ENCODE measurements around the gene CMIP.

CMIP gene

DNA sequence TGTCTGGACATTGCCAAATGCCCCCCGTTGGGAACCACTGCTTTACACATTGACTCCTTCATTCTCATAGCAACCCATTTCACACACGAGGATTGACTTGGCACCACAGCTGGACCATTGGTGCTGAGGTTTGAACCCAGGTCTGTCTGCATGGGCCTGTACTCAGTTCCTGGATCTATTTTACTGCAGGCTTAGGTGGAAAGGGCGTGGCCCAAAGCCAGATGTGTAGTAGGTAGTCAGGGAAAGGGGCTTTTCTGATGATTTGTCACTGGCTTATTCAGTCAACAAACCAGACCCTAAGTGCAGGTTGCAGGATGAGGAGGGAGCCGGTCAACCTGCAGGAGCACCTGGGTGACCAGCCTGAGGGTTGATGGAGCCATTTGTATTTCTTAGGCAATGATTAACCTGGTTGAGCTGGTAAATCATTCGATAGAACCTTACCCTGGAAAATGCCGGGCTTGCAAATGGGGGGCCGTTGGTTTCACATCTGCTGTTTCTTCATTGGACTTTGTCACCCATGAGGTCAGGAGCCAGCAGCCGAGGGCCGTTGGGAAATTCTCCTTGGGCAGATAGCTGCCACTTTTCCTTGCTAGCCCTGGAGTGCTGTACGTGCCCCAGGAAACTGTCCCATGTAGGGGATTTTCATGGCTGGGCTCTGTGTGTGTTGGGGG is 104.4 kb downstream of the CMIP start:
- TF ChIP-seq, protein P1, sequence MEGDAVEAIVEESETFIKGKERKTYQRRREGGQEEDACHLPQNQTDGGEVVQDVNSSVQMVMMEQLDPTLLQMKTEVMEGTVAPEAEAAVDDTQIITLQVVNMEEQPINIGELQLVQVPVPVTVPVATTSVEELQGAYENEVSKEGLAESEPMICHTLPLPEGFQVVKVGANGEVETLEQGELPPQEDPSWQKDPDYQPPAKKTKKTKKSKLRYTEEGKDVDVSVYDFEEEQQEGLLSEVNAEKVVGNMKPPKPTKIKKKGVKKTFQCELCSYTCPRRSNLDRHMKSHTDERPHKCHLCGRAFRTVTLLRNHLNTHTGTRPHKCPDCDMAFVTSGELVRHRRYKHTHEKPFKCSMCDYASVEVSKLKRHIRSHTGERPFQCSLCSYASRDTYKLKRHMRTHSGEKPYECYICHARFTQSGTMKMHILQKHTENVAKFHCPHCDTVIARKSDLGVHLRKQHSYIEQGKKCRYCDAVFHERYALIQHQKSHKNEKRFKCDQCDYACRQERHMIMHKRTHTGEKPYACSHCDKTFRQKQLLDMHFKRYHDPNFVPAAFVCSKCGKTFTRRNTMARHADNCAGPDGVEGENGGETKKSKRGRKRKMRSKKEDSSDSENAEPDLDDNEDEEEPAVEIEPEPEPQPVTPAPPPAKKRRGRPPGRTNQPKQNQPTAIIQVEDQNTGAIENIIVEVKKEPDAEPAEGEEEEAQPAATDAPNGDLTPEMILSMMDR (IDR thresholded peaks at IDR 0.05; ENCODE audit: borderline replicate concordance, extremely low read depth, low read length, poor library complexity, severe bottlenecking), result no peak
- TF ChIP-seq EZH2 (IDR thresholded peaks at IDR 0.05; ENCODE audit: borderline replicate concordance, low read depth, low read length, severe bottlenecking), result no peak
- no peaks in the 10 kb centered on the region for H3K4me1 ChIP-seq (ENCODE audit: insufficient read depth, low read length)
- no peaks in the 10 kb centered on the region for H3K27me3 ChIP-seq (ENCODE audit: insufficient read depth, low read length, poor library complexity)
- no peak overlapping the region for H3K4me2 ChIP-seq (ENCODE audit: insufficient read depth, low read length)
- no peaks in the 10 kb centered on the region for H3K9me3 ChIP-seq (ENCODE audit: insufficient read depth, low read length, severe bottlenecking)
- no peak overlapping the region for H3K4me3 ChIP-seq (ENCODE audit: low read depth in 1 of 2, low read length in 2 of 2)
- H3K9ac ChIP-seq (ENCODE audit: low read depth, low read length), result no peak overlapping the region
- DNase-seq, result no peak
- peaks cover 3% of the 10 kb centered on the region; the same call in 1 of the 2 replicates for H3K36me3 ChIP-seq (ENCODE audit: insufficient read depth, low read length)
- no peak overlapping the region for H2AFZ ChIP-seq (ENCODE audit: low read depth, low read length)
- peaks cover 99% of the 10 kb centered on the region for H3K79me2 ChIP-seq (ENCODE audit: insufficient read depth, low read length)
- H4K20me1 ChIP-seq (ENCODE audit: insufficient read depth, low read length), result peaks cover 95% of the 10 kb centered on the region
- no peak overlapping the region for H3K27ac ChIP-seq (ENCODE audit: low read length)
- no peak for ATAC-seq (ENCODE audit: insufficient read depth, low read depth)

- H3K79me2 ChIP-seq (ENCODE audit: insufficient read depth, low read length), result peaks cover 99% of the 10 kb centered on the region
- H3K4me1 ChIP-seq (ENCODE audit: insufficient read depth, low read length), result no peaks in the 10 kb centered on the region
- H3K4me2 ChIP-seq (ENCODE audit: insufficient read depth, low read length), result no peak overlapping the region
Observed at GRCh38 chr16:81549547-81550431, 105.2 kb downstream of the CMIP start.

GRCh38 chr16:81550432-81550808 is 105.8 kb downstream of the CMIP start:
- TF ChIP-seq, protein P1 (IDR thresholded peaks at IDR 0.05; ENCODE audit: borderline replicate concordance, extremely low read depth, low read length, poor library complexity, severe bottlenecking), result no peak
- TF ChIP-seq EZH2 (IDR thresholded peaks at IDR 0.05; ENCODE audit: borderline replicate concordance, low read depth, low read length, severe bottlenecking), result no peak
- no peaks in the 10 kb centered on the region for H3K27me3 ChIP-seq (ENCODE audit: insufficient read depth, low read length, poor library complexity)
- H2AFZ ChIP-seq (ENCODE audit: low read depth, low read length), result no peak overlapping the region
- no peaks in the 10 kb centered on the region for H3K9me3 ChIP-seq (ENCODE audit: insufficient read depth, low read length, severe bottlenecking)
- no peak overlapping the region for H3K27ac ChIP-seq (ENCODE audit: low read length)
- DNase-seq (no peak), ATAC-seq (ENCODE audit: insufficient read depth, low read depth) (no peak)
- H3K36me3 ChIP-seq (ENCODE audit: insufficient read depth, low read length), result peaks cover 8% of the 10 kb centered on the region; the same call in 1 of the 2 replicates
- no peak overlapping the region for H3K9ac ChIP-seq (ENCODE audit: low read depth, low read length)
- H3K4me3 ChIP-seq (ENCODE audit: low read depth in 1 of 2, low read length in 2 of 2), result no peak overlapping the region
- peaks cover 94% of the 10 kb centered on the region for H4K20me1 ChIP-seq (ENCODE audit: insufficient read depth, low read length)
- H3K4me2 ChIP-seq (ENCODE audit: insufficient read depth, low read length), result no peak overlapping the region
- H3K4me1 ChIP-seq (ENCODE audit: insufficient read depth, low read length), result no peaks in the 10 kb centered on the region
- peaks cover 99% of the 10 kb centered on the region for H3K79me2 ChIP-seq (ENCODE audit: insufficient read depth, low read length)

More at GRCh38 chr16:81549547-81550431, 105.2 kb downstream of the CMIP start:
- TF ChIP-seq EZH2 (IDR thresholded peaks at IDR 0.05; ENCODE audit: borderline replicate concordance, low read depth, low read length, severe bottlenecking), result no peak
- TF ChIP-seq, protein P1 (IDR thresholded peaks at IDR 0.05; ENCODE audit: borderline replicate concordance, extremely low read depth, low read length, poor library complexity, severe bottlenecking), result no peak
- H4K20me1 ChIP-seq (ENCODE audit: insufficient read depth, low read length), result peaks cover 94% of the 10 kb centered on the region
- H3K36me3 ChIP-seq (ENCODE audit: insufficient read depth, low read length), result peaks cover 3% of the 10 kb centered on the region; the same call in 1 of the 2 replicates
- ATAC-seq (ENCODE audit: insufficient read depth, low read depth) (no peak), DNase-seq (no peak)
- H2AFZ ChIP-seq (ENCODE audit: low read depth, low read length), result no peak overlapping the region
- no peak overlapping the region for H3K9ac ChIP-seq (ENCODE audit: low read depth, low read length)
- no peaks in the 10 kb centered on the region for H3K9me3 ChIP-seq (ENCODE audit: insufficient read depth, low read length, severe bottlenecking)
- no peak overlapping the region for H3K4me3 ChIP-seq (ENCODE audit: low read depth in 1 of 2, low read length in 2 of 2)
- no peaks in the 10 kb centered on the region for H3K27me3 ChIP-seq (ENCODE audit: insufficient read depth, low read length, poor library complexity)
- no peak overlapping the region for H3K27ac ChIP-seq (ENCODE audit: low read length)
